HG03442 (cell line): ENCODE measurements around the gene HS3ST4.
"Not testable (repeated sequence)": the region's sequence is repeated elsewhere in the genome, so short reads cannot be mapped to it uniquely, and the experiment has no call there.

Source experiments
- ATAC-seq: cut with Tn5 transposase; IDR thresholded peaks from one replicate; pipeline ENCODE4 v1.9.1; 2021; ENCODE audit warnings: mild to moderate bottlenecking, moderate library complexity; ENCODE audit not compliant: unreplicated experiment

HS3ST4 gene

GRCh38 chr16:25977121-25977520 lies 285.4 kb downstream of the HS3ST4 start:
- ATAC-seq: no peak

GRCh38 chr16:25978218-25978617 lies 286.5 kb downstream of the HS3ST4 start:
- ATAC-seq: no peak

- no peak for ATAC-seq
These were observed 296.3 kb downstream of the HS3ST4 start for GRCh38 chr16:25988084-25988483.

- no peak for ATAC-seq
These were observed 297.1 kb downstream of the HS3ST4 start for GRCh38 chr16:25988882-25989281.

DNA sequence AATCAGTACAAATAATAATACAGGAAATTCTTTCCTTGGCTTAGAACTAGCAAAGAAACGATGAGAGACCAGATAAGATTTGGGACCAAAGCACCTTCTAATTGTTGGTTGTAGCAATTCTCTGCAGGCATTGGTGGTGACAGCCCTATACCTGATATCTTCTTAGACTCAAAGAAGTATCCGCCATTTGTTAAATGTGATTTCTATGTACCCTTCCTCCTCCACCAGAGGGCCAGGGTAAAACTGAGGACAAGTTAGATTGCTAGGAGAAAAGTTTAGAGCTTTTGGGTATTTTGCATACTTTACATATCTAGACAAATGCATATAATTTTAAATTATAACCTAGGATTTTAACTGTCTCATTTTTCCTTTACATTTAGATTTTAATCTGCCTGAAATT lies 304.3 kb downstream of the HS3ST4 start:
- no peak for ATAC-seq

GRCh38 chr16:26005336-26005735 lies 313.6 kb downstream of the HS3ST4 start:
- ATAC-seq: no peak

DNA sequence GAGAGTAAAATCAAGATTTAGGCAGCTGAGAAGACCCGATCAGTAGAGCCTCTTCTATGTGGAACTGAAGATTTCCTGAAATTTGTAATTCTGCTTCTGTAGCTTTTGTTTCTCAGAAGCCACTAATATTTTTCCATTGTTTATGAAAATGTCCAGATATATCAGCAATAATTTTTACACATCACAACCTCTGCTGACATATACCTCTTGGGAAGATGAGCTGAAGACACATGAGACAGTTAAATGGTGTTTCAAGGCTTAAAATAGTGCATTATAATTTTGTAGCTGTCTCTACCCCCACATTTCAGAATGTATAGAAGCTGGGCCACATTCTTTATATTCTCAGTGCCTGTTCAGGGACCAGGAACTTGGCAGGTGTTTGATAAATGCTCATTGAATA lies 320.6 kb downstream of the HS3ST4 start:
- ATAC-seq: no peak

- ATAC-seq: no peak
These were observed 324.0 kb downstream of the HS3ST4 start for GRCh38 chr16:26015776-26016175.

DNA sequence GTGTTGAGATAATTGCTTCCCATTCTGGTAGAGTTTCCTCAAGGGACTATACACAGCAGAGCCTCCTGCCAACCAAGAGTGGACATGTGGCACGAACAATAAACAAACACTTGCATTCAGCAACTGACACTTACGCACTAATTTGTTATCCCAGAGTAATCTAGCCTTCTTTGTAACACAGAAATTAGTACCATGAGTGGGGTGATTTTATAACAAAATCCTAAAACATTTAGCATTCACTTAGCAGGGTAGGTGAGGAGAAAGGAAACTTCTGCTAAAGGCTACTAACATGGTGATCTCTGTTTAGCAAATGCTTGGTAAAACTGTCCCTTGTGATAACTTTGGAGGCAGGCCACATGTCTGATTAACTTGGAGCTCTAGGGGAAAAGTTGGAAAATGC lies 325.2 kb downstream of the HS3ST4 start:
- ATAC-seq: no peak

GRCh38 chr16:26019381-26020242 lies 327.9 kb downstream of the HS3ST4 start:
- ATAC-seq: no peak

DNA sequence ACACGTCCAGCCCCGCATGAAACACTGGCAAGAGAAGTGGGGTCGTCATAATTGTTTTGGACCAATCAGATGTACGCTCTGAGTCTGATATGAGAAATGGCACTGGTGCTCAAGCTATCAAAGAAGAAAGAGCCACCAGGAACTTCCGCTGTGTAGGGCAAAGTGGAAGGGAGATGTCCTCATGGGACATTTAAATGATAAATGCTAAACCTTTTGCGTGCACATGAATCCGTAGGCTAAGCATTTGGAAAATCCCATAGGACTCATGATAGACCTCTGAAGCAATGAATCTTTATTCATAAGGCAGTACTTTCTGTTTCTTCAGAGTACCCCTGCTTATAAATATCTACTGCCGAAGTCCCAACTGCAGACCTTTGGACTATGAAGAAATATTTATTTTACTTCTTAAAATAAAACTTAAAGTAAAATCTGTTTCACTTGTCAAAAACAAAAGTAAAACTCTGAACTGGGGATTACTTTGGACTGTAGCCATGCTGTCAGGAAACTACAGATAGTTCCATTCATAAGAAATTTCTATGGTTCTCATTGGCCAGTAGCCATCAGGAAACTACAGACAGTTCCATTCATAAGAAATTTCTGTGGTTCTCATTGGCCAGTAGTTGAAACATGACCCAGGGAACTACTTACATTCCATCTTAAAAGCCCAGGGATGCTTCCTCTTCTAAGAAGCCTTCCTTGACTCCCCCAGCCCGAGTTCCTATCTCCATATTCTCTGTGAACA lies 335.1 kb downstream of the HS3ST4 start:
- ATAC-seq: no peak

DNA sequence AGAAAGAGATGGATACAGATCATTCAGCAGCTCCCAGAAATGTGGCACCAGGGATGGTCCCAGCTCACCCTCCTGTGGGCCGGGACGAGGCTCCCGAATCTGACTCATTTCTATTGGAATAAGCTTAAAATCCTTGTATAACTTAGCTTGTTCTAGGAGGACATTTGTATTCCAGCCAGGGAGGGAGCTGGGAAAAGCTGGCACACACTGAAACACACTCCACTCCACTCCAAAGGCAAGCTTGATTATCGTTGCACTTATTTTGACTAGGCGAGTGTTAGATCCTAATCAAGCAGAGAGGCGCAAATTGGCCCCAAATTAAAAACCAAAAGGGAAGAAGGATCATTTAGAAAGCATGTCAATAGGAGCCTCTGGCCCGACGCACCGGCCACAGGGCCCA lies 339.5 kb downstream of the HS3ST4 start:
- no peak for ATAC-seq

- ATAC-seq: not testable (repeated sequence)
These were observed 340.9 kb downstream of the HS3ST4 start for GRCh38 chr16:26032661-26033060.

DNA sequence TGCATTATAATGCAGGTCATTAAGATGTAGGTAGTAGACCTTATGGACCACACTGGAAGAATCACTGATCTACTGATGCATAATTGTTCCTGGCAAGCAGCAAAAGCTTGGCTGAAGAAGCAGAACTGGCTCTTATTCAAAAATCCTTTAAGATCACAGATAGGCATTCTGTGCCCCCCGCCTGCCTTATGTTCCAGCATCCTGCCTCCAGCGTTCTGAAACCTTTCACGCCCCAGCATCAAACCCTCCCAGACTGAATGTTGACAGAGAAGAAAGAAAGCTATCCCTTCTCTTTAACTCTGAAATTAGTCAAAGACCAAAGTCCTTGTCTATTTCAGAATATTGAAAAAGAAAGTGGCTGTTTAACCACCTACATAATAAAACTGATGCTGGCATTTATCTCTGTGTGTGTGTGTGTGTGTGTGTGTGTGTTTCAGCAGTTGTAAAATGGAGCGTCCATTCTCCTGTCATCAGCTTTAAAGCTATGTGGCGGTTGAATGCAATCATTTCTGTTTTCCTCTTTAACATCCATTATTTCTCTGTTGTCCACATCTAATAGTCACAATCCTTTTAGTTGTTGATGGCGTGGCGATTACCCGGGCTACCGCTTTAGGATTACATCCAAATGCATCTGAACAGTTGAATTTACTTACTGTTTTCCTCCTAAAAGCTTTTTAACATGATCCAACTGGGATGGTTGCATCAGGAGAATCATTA lies 350.4 kb downstream of the HS3ST4 start:
- no peak for ATAC-seq

DNA sequence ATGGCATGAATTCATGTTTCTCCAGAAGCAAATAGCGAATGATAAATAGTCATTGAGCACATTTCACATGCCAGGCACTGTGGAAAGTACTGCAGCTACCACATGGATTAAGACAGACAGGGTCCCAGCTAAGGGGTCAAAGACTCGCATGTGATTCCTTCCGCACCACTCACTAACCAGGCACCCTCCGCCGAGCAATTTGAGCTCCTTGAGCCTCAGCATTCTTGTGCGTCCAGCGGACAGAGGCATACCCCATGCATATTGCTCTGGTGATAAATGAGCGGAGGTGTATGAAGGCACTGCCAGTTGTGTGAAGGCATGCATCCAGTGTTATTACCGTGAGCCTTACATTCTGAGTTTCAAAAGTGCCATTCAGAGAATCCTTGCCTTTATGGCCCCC lies 358.7 kb downstream of the HS3ST4 start:
- ATAC-seq: no peak

- no peak for ATAC-seq
These were observed 359.3 kb downstream of the HS3ST4 start for GRCh38 chr16:26051063-26051462.

GRCh38 chr16:26053889-26054288 lies 362.1 kb downstream of the HS3ST4 start:
- ATAC-seq: no peak

DNA sequence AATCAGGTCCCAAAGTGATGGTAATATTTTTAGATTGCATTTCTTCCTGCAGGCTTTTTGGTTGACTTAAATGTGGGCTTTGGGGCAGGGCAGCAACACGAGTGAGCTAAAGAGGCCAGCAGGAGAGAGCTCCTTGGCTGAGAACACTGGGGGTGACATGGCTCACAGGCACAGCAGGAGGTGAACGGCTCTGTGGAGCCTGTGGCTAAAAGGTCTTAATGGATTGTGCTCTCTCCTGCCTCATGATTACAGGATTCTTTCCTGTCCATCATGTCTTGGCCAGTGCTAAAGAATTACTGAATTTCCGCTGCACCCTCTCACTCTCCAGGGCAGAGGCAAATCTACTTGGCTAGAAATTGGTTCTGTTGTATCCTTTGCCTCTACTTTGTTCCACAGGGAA lies 366.6 kb downstream of the HS3ST4 start:
- ATAC-seq: no peak

- no peak for ATAC-seq
These were observed 378.7 kb downstream of the HS3ST4 start for GRCh38 chr16:26070302-26071100.

DNA sequence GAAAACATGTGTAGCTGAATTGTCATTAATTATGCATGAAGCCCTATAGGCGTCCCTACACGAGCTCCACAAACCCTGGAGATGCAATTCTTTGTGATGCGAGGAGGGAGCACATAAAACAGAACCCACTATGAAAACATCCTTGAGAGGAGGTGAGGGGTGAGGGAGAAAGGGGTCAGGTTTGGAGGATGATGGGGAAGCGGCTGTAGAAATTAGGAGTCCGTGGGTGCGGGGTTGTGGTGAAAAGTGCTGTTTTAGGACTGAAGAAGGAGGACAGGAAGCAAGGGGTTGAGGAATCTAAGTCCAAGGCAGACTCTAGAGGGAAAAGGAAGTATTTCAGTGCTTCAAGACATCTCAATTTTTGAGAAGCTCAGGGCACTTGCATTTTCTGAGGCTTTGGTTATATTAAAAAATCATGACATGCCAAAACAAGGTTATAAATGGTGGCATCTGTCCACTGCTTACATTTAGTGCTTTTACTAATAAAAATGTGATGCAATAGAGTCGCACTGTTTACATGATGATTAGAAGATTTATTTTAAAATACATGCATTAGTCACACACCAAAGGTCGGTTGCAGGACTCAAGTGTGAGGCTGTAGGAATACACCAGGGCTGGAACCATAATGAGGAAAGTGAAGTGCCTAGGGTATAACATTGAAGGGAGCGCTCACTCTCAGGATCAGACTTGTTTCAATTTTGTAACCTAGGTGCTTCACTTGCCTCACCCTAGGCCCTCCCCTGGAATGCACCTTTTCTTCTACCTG lies 379.5 kb downstream of the HS3ST4 start:
- no peak for ATAC-seq
